HTERT RPE-1 (cell line): Measurements from ENCODE around the gene COL4A1.

Experiments used
- in situ Hi-C: fragments of 300-500 bp; cut with MboI; formaldehyde crosslinking; loops from 4 replicates; pipeline ENCODE4 v1.14.3; 2020; ENCODE audit warnings: low sequenced_read_pairs

COL4A1 gene

GRCh38 chr13:110244071-110244830 lies 62.7 kb downstream of the COL4A1 start:
- in situ Hi-C loops = no loop called here

- in situ Hi-C loops = no loop called here
Observed at GRCh38 chr13:110242615-110243014, 64.3 kb downstream of the COL4A1 start.

GRCh38 chr13:110240943-110241342 lies 66.0 kb downstream of the COL4A1 start:
- in situ Hi-C loops = no loop called here

GRCh38 chr13:110240352-110240751 lies 66.6 kb downstream of the COL4A1 start:
- in situ Hi-C loops = no loop called here

GRCh38 chr13:110239280-110240125 lies 67.5 kb downstream of the COL4A1 start:
- in situ Hi-C loops = no loop called here

GRCh38 chr13:110238818-110239195 lies 68.2 kb downstream of the COL4A1 start:
- in situ Hi-C loops = no loop called here

GRCh38 chr13:110237875-110238817 lies 68.8 kb downstream of the COL4A1 start:
- in situ Hi-C loops = no loop called here

- in situ Hi-C loops = no loop called here
Observed at GRCh38 chr13:110236831-110237261, 70.1 kb downstream of the COL4A1 start.

- in situ Hi-C loops = no loop called here
Observed at GRCh38 chr13:110236431-110236830, 70.5 kb downstream of the COL4A1 start.

- in situ Hi-C loops = no loop called here
Observed at GRCh38 chr13:110234532-110234931, 72.4 kb downstream of the COL4A1 start.

- in situ Hi-C loops = no loop called here
Observed at GRCh38 chr13:110233951-110234280, 73.0 kb downstream of the COL4A1 start.

GRCh38 chr13:110233181-110233950 lies 73.6 kb downstream of the COL4A1 start:
- in situ Hi-C loops = no loop called here

GRCh38 chr13:110232756-110233155 lies 74.2 kb downstream of the COL4A1 start:
- in situ Hi-C loops = no loop called here

- in situ Hi-C loops = no loop called here
Observed at GRCh38 chr13:110232142-110232541, 74.8 kb downstream of the COL4A1 start.

GRCh38 chr13:110231348-110232047 lies 75.5 kb downstream of the COL4A1 start:
- in situ Hi-C loops = no loop called here

- in situ Hi-C loops = no loop called here
Observed at GRCh38 chr13:110230661-110231347, 76.2 kb downstream of the COL4A1 start.

GRCh38 chr13:110229905-110230563 lies 76.9 kb downstream of the COL4A1 start:
- in situ Hi-C loops = no loop called here
